ENCODE data around the gene OPN3. TPM values are rescaled to one million over a fixed set of nuclear protein-coding genes. Genes with fewer than 3 reads are reported as not detected.

OPN3 gene
- total RNA-seq, 2 experiments from 2014 or later = 8.6 to 9.3 TPM

DNA sequence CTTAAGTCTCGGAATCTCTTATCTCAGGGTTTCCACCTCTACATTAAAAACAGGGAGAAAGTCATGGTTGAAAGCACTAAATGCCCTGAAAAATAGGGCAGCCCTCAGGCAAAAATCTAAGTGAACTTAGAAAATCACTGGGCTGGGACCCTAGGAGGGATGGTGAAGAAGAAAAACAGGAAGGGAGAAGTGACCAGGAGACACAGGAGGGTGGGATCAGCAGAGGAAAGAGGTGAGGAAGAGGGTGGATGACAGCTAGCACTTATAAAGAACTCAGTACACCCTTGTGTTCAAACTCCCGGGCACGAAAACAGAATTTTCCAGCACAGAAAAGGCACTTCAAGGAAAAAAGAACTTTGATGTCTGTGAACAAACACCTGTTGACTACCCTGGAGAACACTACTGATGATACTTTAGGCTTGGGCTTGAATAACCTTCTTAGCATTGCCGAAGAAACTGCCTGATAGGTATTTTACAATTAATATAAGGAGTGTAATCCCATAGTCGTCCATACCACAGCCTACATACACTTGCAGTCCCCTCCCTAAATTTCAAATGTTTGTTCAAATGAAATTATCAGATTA lies 2.0 kb downstream of the OPN3 start:
- Mint-ChIP-seq H3K4me3 (peak overlapping the region; percentile 92), H3K9me3 (peaks cover 15% of the 10 kb centered on the region), H3K4me1 (peaks cover 47% of the 10 kb centered on the region), H3K27me3 (no peaks in the 10 kb centered on the region), H3K36me3 (peaks cover 45% of the 10 kb centered on the region), H3K27ac (no peak overlapping the region)
- no peak for DNase-seq

DNA sequence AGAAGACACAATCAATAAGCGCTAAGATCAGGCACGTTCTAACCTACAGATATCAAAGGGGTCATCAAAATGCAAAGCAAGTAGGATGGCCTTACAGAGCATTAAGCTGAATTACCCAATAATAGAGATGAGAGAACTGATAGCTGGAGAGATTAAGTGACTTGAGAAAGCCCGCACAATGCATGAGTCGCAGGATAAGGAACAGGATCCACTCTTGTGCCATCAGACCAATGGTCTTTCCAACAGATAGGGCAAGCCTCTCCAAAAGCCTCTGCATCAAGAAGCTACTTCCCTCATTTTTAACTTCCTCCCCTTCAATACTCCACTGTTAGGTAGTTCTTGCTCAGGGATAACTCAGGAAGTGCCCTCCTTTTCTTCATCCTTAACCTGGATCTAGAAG lies 2.6 kb downstream of the OPN3 start:
- no peak for DNase-seq
- Mint-ChIP-seq H3K4me3 (peak overlapping the region; percentile 92), H3K4me1 (peaks cover 48% of the 10 kb centered on the region), H3K36me3 (peaks cover 44% of the 10 kb centered on the region), H3K9me3 (peaks cover 14% of the 10 kb centered on the region), H3K27me3 (no peaks in the 10 kb centered on the region), H3K27ac (no peak overlapping the region)

DNA sequence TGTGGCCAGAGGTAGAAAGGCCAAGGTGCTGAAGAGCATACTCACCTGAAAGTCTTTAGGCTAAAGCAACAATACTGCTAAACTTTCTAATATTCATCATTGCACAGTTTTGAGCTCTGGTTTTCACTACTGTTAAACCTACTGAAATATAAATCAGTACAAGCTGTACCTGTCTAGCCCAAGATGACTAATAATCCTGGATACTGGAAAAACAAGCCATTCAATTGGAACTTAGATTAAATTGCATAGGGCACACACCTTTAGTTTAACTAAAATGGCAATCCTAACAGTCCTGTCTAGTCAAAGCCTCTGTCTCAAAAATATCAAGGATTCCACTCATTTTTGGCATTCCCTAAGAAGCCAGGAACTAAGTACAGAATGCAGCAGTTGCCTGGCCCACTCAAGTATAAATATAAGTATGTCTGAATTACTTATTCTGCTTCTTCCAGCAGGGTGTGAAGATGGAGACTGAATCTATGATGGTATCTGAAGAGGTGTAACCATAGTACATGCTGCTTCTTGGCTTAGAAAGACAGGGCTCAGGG lies 3.1 kb downstream of the OPN3 start:
- H3K36me3 Mint-ChIP-seq = peaks cover 47% of the 10 kb centered on the region
- peak overlapping the region; percentile 92 for H3K4me3 Mint-ChIP-seq
- H3K27ac Mint-ChIP-seq = no peak overlapping the region
- peaks cover 53% of the 10 kb centered on the region for H3K4me1 Mint-ChIP-seq
- H3K9me3 Mint-ChIP-seq = peaks cover 9% of the 10 kb centered on the region
- no peak for DNase-seq
- H3K27me3 Mint-ChIP-seq = no peaks in the 10 kb centered on the region

DNA sequence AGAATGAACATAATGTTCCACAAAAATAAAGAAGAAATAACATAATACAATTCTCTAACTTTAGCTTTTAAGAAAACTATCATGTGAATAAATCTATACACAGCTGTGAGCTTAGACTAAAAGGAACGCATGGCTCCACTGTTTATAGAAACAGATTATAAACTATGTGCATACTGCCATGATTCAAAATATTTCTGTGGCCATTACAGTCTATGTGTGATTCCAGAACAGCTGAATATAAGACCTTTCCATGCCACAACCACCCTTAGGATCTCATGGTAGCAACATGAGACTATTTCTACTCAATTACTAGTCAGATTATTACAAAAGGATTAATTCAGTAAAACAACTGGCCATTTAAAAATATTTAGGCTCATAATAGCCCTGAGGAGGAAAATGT lies 3.9 kb downstream of the OPN3 start:
- no peak for DNase-seq
- peak overlapping the region; percentile 42 for H3K27ac Mint-ChIP-seq
- H3K27me3 Mint-ChIP-seq = no peaks in the 10 kb centered on the region
- H3K9me3 Mint-ChIP-seq = peaks cover 7% of the 10 kb centered on the region
- peaks cover 53% of the 10 kb centered on the region for H3K36me3 Mint-ChIP-seq
- peak overlapping the region; percentile 45 for H3K4me3 Mint-ChIP-seq
- peaks cover 59% of the 10 kb centered on the region for H3K4me1 Mint-ChIP-seq

DNA sequence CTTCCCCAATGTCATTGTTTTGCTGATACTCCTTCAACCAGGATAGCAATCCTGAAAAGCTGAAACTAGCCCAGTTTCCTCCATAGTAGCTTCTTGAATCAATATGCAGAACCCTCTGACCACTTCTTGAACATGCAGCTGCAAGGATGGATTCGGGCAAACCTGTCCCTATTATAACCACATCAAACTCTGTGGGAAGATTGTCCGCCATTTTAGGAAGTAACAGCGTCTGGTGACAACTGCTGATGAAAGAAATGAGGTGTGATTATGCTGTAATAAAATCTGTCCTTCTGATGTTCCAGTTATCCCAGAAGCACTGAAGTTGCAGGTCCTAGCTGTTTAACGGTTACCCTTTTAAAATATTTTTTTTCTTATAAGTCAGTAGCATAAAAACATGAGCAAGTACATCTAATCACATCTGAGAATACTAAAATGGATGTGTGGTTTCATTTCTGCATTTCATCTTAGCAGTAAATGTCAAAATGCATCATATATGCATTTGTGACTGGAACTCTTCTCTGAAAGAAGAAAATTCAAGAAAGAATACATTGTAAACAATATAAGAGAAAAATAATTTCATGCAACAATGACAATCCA lies 4.5 kb downstream of the OPN3 start:
- Mint-ChIP-seq H3K4me3 (no peak overlapping the region), H3K36me3 (peaks cover 54% of the 10 kb centered on the region), H3K4me1 (peaks cover 54% of the 10 kb centered on the region), H3K9me3 (peaks cover 7% of the 10 kb centered on the region), H3K27me3 (no peaks in the 10 kb centered on the region), H3K27ac (no peak overlapping the region)
- no peak for DNase-seq

DNA sequence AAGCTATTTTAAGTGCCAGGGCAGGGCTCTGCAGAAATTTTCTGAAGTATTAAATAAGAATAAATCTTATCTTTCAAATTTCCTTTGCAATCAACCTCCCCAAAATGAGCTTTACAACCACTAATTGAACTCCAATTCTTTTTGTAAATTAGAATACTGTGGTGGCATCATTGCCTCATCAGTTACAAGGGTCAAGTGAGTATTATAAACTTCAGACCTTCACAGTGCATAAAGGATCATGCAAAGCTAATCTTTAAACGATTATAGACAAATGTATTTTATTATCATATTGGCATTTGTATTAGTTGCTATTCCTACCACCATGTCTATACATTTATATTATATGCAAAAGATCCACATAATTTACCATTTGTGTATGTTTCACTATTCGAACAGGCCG lies 7.2 kb downstream of the OPN3 start:
- H3K4me1 Mint-ChIP-seq = peaks cover 60% of the 10 kb centered on the region
- H3K36me3 Mint-ChIP-seq = peaks cover 46% of the 10 kb centered on the region
- DNase-seq = no peak
- no peak overlapping the region for H3K4me3 Mint-ChIP-seq
- peaks cover 7% of the 10 kb centered on the region for H3K9me3 Mint-ChIP-seq
- no peaks in the 10 kb centered on the region for H3K27me3 Mint-ChIP-seq
- no peak overlapping the region for H3K27ac Mint-ChIP-seq

DNA sequence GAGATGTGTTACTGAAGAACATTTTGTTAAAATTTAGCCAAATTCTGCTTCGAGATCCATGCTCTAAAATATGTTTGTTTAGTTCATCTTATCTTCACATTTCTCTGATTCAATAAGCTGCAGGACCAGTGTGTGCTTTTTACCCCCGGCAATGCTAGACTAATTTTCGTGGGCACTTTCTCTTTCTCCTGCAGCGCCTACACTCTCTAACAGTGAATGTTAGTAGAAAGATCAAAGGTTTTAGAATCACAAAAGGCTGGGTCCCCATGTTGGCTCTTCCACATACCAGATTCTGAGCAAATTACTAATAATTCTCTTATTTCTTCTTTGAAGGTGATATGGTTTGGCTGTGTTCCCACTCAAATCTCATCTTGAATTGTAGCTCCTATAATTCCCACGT lies 8.5 kb downstream of the OPN3 start:
- DNase-seq = no peak
- H3K9me3 Mint-ChIP-seq = peaks cover 7% of the 10 kb centered on the region
- peak overlapping the region; percentile 5 for H3K4me3 Mint-ChIP-seq
- no peaks in the 10 kb centered on the region for H3K27me3 Mint-ChIP-seq
- peaks cover 53% of the 10 kb centered on the region for H3K4me1 Mint-ChIP-seq
- peaks cover 35% of the 10 kb centered on the region for H3K36me3 Mint-ChIP-seq
- H3K27ac Mint-ChIP-seq = peak overlapping the region; percentile 0

DNA sequence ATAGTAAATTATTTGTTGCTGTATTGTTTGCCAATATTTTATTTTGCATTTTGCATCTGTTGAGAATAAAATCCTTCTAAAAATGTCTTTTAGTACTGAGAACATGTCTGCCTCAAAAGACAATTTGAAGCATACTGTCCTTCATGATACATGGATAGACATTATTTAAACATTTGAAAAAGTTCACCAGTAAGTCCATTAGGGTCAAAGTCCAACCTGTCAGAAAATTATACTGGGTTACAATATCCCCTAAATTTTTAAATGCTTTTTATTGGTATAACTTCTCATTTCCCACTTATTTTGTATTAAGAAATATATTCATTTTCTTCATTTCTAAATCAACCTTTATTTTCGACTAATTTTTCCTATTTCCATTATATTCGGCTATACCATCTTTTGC lies 9.3 kb downstream of the OPN3 start:
- no peak overlapping the region for H3K4me3 Mint-ChIP-seq
- DNase-seq = no peak
- no peaks in the 10 kb centered on the region for H3K27me3 Mint-ChIP-seq
- peaks cover 7% of the 10 kb centered on the region for H3K9me3 Mint-ChIP-seq
- no peak overlapping the region for H3K27ac Mint-ChIP-seq
- H3K36me3 Mint-ChIP-seq = peaks cover 32% of the 10 kb centered on the region
- peaks cover 47% of the 10 kb centered on the region for H3K4me1 Mint-ChIP-seq

DNA sequence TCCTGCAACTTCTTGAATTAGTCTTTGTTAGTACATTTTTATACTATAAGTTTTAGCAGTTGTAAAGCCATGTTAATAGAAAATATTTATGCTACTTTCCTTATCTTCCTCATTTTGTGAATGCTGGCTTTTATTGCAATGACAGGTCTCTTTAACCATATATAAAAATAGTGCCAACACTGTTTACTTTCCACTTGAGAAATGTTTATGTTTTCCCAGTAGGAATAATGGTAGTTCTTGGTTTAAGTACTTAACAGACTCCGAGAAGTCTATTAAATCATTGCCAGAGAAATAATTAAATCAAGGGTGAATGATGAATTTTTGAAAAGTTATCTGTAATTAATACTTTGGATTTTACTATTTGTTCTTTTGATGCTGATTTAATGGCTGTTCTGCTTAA lies 9.7 kb downstream of the OPN3 start:
- H3K36me3 Mint-ChIP-seq = peaks cover 27% of the 10 kb centered on the region
- DNase-seq = no peak
- no peak overlapping the region for H3K4me3 Mint-ChIP-seq
- peaks cover 7% of the 10 kb centered on the region for H3K9me3 Mint-ChIP-seq
- no peak overlapping the region for H3K27ac Mint-ChIP-seq
- no peaks in the 10 kb centered on the region for H3K27me3 Mint-ChIP-seq
- peaks cover 42% of the 10 kb centered on the region for H3K4me1 Mint-ChIP-seq

DNA sequence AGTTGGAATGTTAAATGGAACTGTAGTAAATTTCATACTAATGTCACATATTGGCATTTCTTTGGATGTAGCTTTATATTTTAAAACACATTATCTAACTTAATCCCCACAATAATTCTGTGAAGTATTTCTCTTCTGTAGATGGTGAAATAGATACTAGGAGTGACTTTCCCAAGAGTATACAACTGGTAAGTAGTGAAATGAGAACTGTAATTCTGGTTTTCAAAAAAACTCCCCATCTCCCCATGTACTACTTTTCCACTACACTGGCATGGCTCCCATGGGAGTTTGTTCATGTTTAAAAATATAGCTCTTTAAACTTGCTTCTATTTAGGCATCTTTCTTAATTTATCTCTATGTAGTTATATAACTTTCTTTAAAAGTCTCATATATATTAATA lies 10.2 kb downstream of the OPN3 start:
- H3K4me3 Mint-ChIP-seq = no peak overlapping the region
- DNase-seq = no peak
- peaks cover 38% of the 10 kb centered on the region for H3K4me1 Mint-ChIP-seq
- no peak overlapping the region for H3K27ac Mint-ChIP-seq
- peaks cover 23% of the 10 kb centered on the region for H3K36me3 Mint-ChIP-seq
- H3K9me3 Mint-ChIP-seq = peaks cover 2% of the 10 kb centered on the region
- H3K27me3 Mint-ChIP-seq = no peaks in the 10 kb centered on the region

DNA sequence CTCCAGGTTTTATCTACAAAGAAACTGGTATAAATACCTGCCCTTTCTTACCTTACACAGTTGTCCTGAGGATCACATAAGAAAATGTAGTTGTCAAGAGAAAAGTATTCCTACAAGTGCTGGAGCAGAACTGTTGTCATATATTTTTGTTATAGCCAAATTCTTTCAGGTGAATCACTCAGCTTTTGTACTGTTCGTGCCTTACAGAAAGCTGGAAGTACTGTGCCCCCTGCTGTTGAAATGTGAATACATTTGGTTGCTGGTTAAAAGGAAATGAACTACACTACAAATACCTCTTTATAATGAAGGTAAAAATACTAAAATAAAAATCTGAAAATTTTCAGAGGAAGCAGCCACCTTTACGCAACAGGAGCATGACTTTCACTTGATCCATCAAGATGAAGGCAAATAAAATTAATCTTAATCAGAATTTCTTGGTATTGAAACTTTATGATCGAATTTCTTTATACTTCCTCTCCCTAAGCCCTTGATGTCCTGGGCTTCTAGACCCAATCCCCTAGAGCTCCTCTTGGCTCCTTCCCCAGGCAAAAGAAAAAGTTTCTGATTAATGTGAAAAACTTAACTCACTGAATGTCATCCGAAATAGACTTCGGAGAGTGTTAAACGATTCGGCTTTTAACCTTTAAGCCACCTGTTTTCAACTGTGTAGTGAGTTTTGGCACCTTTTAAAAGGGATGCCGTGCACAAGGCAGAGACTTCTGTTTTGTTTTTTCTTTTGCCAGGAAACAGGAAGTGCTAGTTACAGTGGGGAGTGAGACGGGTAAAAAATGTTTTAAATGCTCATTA lies 12.5 kb downstream of the OPN3 start:
- peak overlapping the region; percentile 67 for H3K4me3 Mint-ChIP-seq
- peaks cover 32% of the 10 kb centered on the region for H3K4me1 Mint-ChIP-seq
- H3K27ac Mint-ChIP-seq = peak overlapping the region; percentile 83
- peaks cover 10% of the 10 kb centered on the region for H3K36me3 Mint-ChIP-seq
- H3K27me3 Mint-ChIP-seq = no peaks in the 10 kb centered on the region
- no peaks in the 10 kb centered on the region for H3K9me3 Mint-ChIP-seq
- DNase-seq = peak; percentile 29

DNA sequence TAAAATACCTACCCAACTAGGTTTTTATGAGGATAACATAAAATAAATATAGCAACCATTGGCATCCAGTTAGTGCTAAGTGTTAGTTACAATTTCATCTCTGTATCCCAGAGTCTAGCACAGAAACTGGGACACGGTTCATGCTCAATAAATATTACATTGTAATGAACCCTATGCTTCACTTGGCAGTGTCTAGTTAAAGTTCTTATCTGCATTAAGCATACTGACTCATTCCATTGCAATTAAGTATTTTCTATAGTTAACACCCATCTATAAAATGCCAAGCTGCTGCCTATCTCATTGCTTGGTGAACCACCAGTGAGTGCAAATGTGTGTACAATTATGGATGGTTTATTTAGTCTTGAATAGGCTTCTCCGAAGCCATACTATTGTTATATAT lies 15.2 kb downstream of the OPN3 start:
- H3K9me3 Mint-ChIP-seq = no peaks in the 10 kb centered on the region
- no peak overlapping the region for H3K27ac Mint-ChIP-seq
- no peak for DNase-seq
- peaks cover 2% of the 10 kb centered on the region for H3K36me3 Mint-ChIP-seq
- peaks cover 17% of the 10 kb centered on the region for H3K4me1 Mint-ChIP-seq
- H3K27me3 Mint-ChIP-seq = no peaks in the 10 kb centered on the region
- H3K4me3 Mint-ChIP-seq = no peak overlapping the region

DNA sequence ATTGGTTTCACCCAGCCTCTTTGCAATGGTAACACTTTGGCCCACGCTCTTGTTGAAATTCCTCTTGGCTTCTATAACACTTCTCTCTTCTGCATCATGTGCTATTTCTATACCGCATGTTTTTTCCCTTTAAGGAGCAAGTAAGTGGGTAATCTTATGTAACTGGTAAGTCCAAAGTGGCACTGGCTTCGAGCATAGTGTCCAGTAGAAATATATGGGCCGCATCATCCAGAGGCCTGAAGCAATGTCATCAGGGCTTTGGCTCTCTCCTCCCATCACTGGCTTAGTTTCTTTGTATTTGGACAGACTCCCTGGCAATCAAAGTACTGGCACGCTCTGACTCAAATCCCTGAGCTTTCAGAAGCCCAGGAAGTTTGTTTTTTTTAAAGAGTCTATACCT lies 17.5 kb downstream of the OPN3 start:
- Mint-ChIP-seq H3K27me3 (no peaks in the 10 kb centered on the region), H3K36me3 (peaks cover 2% of the 10 kb centered on the region), H3K9me3 (no peaks in the 10 kb centered on the region), H3K4me1 (peaks cover 2% of the 10 kb centered on the region), H3K4me3 (no peak overlapping the region), H3K27ac (no peak overlapping the region)
- no peak for DNase-seq

DNA sequence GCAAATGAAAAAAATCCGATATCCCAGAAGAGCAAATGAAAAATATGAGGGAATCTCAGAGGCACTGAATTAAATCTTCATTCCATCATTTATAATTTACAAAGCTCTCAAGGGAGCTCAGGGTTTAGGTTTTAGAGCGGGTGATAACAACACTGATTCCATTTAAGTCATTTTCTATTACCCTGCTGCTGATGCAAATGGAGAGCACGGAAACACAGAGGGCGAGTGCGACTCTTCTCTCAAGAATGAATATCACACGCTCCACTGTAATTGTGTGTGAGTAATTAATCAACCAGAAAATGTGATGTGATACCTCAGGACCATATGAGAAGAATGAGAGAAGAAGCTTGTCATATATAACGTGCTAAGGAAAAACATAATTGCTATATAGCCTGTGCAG lies 22.7 kb downstream of the OPN3 start:
- peaks cover 16% of the 10 kb centered on the region for H3K4me1 Mint-ChIP-seq
- peaks cover 8% of the 10 kb centered on the region for H3K36me3 Mint-ChIP-seq
- no peaks in the 10 kb centered on the region for H3K9me3 Mint-ChIP-seq
- no peak overlapping the region for H3K27ac Mint-ChIP-seq
- H3K4me3 Mint-ChIP-seq = no peak overlapping the region
- DNase-seq = no peak
- no peaks in the 10 kb centered on the region for H3K27me3 Mint-ChIP-seq

All from activated naive CD8-positive, alpha-beta T cell treated with anti-CD3 and anti-CD28 coated beads for 36 hours (primary cell).